Measurements from ENCODE around the gene NUDT22.

Gene NUDT22

DNA sequence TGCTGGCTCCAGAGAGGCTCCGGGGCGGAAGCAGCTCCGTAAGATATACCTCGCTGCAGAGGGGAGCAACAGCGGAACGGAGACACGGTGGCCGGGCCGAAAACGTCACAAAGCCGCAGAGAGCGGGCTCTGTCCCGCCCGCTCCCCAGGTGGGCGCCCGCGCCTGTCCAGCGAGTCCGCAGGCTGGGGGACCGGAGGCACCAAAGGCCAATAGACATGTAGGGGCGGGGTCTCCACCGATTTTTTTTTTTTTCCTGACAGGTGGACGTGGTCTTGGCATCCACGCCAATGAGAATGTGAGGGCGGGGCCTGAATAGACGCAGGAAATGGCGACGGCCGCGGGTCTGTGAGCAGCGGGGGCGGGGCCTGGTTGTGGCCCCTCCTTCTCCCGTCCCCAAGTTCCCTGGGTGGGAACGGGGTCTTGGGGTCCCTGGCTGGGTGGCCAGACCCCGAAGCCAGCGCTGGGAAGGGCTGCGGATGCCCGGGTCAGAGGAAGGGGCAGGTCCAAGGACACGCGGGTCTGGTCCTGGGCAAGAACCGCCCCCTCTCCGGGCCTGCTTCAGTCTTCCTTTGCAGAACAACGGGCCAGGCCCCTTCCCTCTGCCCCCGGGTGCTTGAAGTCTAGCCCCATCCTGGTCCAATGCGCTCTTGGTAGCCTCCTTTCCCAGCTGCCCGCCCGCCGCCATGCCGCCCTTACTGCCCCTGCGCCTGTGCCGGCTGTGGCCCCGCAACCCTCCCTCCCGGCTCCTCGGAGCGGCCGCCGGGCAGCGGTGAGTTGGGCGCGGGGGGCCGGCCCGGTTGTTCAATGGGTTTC, 4.3 kb downstream of the NUDT22 start, which contains the start of gene DNAJC4:
Gene DNAJC4 (plus strand): TSS at position 378 of the 814 bp plus-strand sequence. CDS start 307 bp downstream, at position 685.
- TF ChIP-seq ZFP3 (CRISPR knock-in tag; IDR thresholded peaks at IDR 0.05), result 0 out of 2 replicates have a peak, but pooled peaks have one; percentile 30
- TF ChIP-seq ESRRG (CRISPR knock-in tag; IDR thresholded peaks at IDR 0.05), result no peak
- peak; percentile 59 for ATAC-seq

DNA sequence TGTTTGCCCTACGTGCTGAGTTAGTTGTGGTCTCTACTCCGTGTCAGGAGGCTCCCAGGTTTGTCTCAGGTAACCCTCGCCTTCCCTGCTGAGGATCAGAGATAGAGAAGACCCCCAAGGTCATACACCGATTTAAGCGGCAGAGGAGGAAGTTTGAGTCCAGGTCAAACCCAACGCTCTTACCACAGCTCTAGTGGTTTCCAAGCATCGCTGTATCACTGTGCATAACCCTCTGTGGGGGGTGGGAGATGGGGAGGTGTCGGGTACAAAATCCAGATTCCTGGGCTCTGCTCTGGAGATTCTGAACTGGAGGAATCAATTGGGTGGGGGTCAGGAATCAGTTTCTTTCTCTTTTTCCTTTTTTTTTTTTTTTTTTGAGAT, 4.9 kb downstream of the NUDT22 start:
- TF ChIP-seq BACH2 (CRISPR knock-in tag; IDR thresholded peaks at IDR 0.05; ENCODE audit: borderline replicate concordance), result no peak
- no peak for TF ChIP-seq ZNF70 (CRISPR knock-in tag; IDR thresholded peaks at IDR 0.05)
- TF ChIP-seq RARB (CRISPR knock-in tag; IDR thresholded peaks at IDR 0.05), result no peak
- no peak for TF ChIP-seq SNAI2 (CRISPR knock-in tag; IDR thresholded peaks at IDR 0.05)
- no peak for TF ChIP-seq TCF4 (CRISPR knock-in tag; IDR thresholded peaks at IDR 0.05; ENCODE audit: borderline replicate concordance)
- TF ChIP-seq ZNF565 (CRISPR knock-in tag; conservative IDR thresholded peaks at IDR 0.05; ENCODE audit: low read depth), result no peak
- ATAC-seq, result no peak

DNA sequence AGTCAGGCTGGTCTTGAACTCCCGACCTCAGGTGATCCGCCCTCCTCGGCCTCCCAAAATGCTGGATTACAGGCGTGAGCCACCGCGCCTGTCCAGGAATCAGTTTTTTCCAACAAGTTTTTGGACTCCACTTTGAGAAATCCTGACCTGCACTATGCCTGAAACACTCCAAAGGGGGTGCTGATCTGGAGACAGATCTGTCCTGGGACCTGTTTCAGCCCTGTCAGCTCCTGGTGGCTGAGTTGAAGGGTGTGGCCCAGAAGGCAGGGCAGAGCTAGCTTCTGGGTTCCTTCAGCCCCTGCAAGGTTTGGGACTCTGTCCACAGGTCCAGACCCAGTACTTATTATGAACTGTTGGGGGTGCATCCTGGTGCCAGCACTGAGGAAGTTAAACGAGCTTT, 5.5 kb downstream of the NUDT22 start:
- no peak for ATAC-seq
- no peak for TF ChIP-seq TOX (CRISPR knock-in tag; IDR thresholded peaks at IDR 0.05; ENCODE audit: borderline replicate concordance)
- TF ChIP-seq, protein P1, sequence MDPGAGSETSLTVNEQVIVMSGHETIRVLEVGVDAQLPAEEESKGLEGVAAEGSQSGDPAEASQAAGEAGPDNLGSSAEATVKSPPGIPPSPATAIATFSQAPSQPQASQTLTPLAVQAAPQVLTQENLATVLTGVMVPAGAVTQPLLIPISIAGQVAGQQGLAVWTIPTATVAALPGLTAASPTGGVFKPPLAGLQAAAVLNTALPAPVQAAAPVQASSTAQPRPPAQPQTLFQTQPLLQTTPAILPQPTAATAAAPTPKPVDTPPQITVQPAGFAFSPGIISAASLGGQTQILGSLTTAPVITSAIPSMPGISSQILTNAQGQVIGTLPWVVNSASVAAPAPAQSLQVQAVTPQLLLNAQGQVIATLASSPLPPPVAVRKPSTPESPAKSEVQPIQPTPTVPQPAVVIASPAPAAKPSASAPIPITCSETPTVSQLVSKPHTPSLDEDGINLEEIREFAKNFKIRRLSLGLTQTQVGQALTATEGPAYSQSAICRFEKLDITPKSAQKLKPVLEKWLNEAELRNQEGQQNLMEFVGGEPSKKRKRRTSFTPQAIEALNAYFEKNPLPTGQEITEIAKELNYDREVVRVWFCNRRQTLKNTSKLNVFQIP (CRISPR knock-in tag; IDR thresholded peaks at IDR 0.05; ENCODE audit: borderline replicate concordance, low read depth), result no peak
- TF ChIP-seq ZFP3 (CRISPR knock-in tag; IDR thresholded peaks at IDR 0.05), result no peak

DNA sequence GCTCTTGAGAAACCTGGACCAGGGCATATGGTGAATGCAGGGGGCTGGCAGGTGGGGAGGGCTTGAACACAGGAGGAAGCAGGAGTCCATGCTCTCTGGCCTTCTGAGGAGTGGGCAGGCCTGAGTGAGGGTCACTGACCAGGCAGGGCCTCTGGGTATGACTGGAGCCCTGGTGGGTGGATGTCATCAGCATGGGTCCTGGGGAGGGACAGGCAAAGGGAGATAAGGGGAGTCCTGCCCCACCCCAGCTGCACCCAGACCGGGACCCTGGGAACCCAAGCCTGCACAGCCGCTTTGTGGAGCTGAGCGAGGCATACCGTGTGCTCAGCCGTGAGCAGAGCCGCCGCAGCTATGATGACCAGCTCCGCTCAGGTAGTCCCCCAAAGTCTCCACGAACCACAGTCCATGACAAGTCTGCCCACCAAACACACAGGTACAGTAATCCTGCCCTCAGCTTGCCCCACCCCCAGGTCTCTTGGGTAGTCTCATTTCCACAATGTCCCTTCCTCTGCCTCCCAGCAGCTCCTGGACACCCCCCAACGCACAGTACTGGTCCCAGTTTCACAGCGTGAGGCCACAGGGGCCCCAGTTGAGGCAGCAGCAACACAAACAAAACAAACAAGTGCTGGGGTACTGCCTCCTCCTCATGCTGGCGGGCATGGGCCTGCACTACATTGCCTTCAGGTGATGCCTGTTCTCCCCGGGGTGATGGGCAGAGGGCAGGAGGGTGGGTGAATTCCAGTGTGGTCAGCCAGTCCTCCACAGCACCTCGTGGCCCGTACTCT, 6.3 kb downstream of the NUDT22 start:
- ATAC-seq, result no peak
- no peak for TF ChIP-seq ARNTL (CRISPR knock-in tag; IDR thresholded peaks at IDR 0.05; ENCODE audit: borderline replicate concordance, low read depth)
- TF ChIP-seq ZNF8 (CRISPR knock-in tag; IDR thresholded peaks at IDR 0.05), result no peak
- TF ChIP-seq, protein P2, sequence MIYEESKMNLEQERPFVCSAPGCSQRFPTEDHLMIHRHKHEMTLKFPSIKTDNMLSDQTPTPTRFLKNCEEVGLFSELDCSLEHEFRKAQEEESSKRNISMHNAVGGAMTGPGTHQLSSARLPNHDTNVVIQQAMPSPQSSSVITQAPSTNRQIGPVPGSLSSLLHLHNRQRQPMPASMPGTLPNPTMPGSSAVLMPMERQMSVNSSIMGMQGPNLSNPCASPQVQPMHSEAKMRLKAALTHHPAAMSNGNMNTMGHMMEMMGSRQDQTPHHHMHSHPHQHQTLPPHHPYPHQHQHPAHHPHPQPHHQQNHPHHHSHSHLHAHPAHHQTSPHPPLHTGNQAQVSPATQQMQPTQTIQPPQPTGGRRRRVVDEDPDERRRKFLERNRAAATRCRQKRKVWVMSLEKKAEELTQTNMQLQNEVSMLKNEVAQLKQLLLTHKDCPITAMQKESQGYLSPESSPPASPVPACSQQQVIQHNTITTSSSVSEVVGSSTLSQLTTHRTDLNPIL (CRISPR knock-in tag; IDR thresholded peaks at IDR 0.05; ENCODE audit: low read depth), result no peak
- TF ChIP-seq, protein P3, sequence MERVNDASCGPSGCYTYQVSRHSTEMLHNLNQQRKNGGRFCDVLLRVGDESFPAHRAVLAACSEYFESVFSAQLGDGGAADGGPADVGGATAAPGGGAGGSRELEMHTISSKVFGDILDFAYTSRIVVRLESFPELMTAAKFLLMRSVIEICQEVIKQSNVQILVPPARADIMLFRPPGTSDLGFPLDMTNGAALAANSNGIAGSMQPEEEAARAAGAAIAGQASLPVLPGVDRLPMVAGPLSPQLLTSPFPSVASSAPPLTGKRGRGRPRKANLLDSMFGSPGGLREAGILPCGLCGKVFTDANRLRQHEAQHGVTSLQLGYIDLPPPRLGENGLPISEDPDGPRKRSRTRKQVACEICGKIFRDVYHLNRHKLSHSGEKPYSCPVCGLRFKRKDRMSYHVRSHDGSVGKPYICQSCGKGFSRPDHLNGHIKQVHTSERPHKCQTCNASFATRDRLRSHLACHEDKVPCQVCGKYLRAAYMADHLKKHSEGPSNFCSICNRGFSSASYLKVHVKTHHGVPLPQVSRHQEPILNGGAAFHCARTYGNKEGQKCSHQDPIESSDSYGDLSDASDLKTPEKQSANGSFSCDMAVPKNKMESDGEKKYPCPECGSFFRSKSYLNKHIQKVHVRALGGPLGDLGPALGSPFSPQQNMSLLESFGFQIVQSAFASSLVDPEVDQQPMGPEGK (CRISPR knock-in tag; IDR thresholded peaks at IDR 0.05; ENCODE audit: borderline replicate concordance), result no peak
- TF ChIP-seq ZNF565 (CRISPR knock-in tag; conservative IDR thresholded peaks at IDR 0.05; ENCODE audit: low read depth), result no peak
- TF ChIP-seq, protein P4, sequence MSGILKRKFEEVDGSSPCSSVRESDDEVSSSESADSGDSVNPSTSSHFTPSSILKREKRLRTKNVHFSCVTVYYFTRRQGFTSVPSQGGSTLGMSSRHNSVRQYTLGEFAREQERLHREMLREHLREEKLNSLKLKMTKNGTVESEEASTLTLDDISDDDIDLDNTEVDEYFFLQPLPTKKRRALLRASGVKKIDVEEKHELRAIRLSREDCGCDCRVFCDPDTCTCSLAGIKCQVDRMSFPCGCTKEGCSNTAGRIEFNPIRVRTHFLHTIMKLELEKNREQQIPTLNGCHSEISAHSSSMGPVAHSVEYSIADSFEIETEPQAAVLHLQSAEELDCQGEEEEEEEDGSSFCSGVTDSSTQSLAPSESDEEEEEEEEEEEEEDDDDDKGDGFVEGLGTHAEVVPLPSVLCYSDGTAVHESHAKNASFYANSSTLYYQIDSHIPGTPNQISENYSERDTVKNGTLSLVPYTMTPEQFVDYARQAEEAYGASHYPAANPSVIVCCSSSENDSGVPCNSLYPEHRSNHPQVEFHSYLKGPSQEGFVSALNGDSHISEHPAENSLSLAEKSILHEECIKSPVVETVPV (CRISPR knock-in tag; IDR thresholded peaks at IDR 0.05), result no peak
- TF ChIP-seq RARB (CRISPR knock-in tag; IDR thresholded peaks at IDR 0.05), result no peak
- TF ChIP-seq SNAI2 (CRISPR knock-in tag; IDR thresholded peaks at IDR 0.05), result no peak
- no peak for TF ChIP-seq GLIS3 (CRISPR knock-in tag; IDR thresholded peaks at IDR 0.05)
- TF ChIP-seq OSR1 (CRISPR knock-in tag; IDR thresholded peaks at IDR 0.05), result no peak
- no peak for TF ChIP-seq ZFP3 (CRISPR knock-in tag; IDR thresholded peaks at IDR 0.05)
- TF ChIP-seq TCF4 (CRISPR knock-in tag; IDR thresholded peaks at IDR 0.05; ENCODE audit: borderline replicate concordance), result no peak
- TF ChIP-seq ZNF70 (CRISPR knock-in tag; IDR thresholded peaks at IDR 0.05), result no peak
- TF ChIP-seq BACH2 (CRISPR knock-in tag; IDR thresholded peaks at IDR 0.05; ENCODE audit: borderline replicate concordance), result no peak
- TF ChIP-seq ESRRG (CRISPR knock-in tag; IDR thresholded peaks at IDR 0.05), result no peak
- TF ChIP-seq ISL1 (CRISPR knock-in tag; IDR thresholded peaks at IDR 0.05), result no peak
- no peak for TF ChIP-seq ZC3H10 (CRISPR knock-in tag; IDR thresholded peaks at IDR 0.05)
- no peak for TF ChIP-seq TOX (CRISPR knock-in tag; IDR thresholded peaks at IDR 0.05; ENCODE audit: borderline replicate concordance)

Data from SK-N-SH treated with all-trans-retinoic acid at 6 μM for 48 hours (cell line).